ENCODE data around the gene CDK11A. TPM values are rescaled to one million over a fixed set of nuclear protein-coding genes. Genes with fewer than 3 reads are reported as not detected.
A peak's percentile ranks its signal among the peaks of the same experiment; 100 is the strongest.
"Not testable (repeated sequence)": the region's sequence is repeated elsewhere in the genome, so short reads cannot be mapped to it uniquely, and the experiment has no call there.

The CDK11A gene
- total and polyA plus RNA-seq, 2 donors (not counting 1 experiment from before 2014, with no cell fraction given): 2.8 to 14.2 TPM

GRCh38 chr1:1737675-1738590, 13.8 kb upstream of the CDK11A start:
- not testable (repeated sequence) for H3K36me3 ChIP-seq (ENCODE audit: control insufficient read depth, insufficient read depth, low read length); H3K9me3 ChIP-seq (ENCODE audit: control insufficient read depth, insufficient read depth, low read depth, low read length); H3K27me3 ChIP-seq (ENCODE audit: control insufficient read depth, insufficient read depth, low read length); H3K27ac ChIP-seq (ENCODE audit: insufficient read depth, low read length); H3K4me1 ChIP-seq (ENCODE audit: control insufficient read depth, extremely low read depth, insufficient read depth, low read length); H2AFZ ChIP-seq (ENCODE audit: low read length); H3K9ac ChIP-seq (ENCODE audit: insufficient read depth, low read length); DNase-seq (ENCODE audit: low read depth in 2 of 2); H4K20me1 ChIP-seq (ENCODE audit: control insufficient read depth, extremely low read depth, insufficient read depth, low read length); H3K79me2 ChIP-seq (ENCODE audit: control insufficient read depth, insufficient read depth, low read length); H3K4me3 ChIP-seq (replicated peaks in 1 of 4; ENCODE audit: control extremely low read depth in 1 of 4, insufficient read depth in 1 of 4, low read depth in 3 of 4, low read length in 4 of 4); H3K4me2 ChIP-seq (ENCODE audit: extremely low read depth, insufficient read depth, low read length)

GRCh38 chr1:1732381-1732780, 8.2 kb upstream of the CDK11A start:
- H3K9me3 ChIP-seq (ENCODE audit: control insufficient read depth, insufficient read depth, low read depth, low read length): no peaks in the 10 kb centered on the region
- TF ChIP-seq EZH2 (IDR thresholded peaks at IDR 0.05; ENCODE audit: low read length, missing control alignments) (no peak), CTCF (conservative IDR thresholded peaks at IDR 0.05 in 1 of 2, IDR thresholded peaks at IDR 0.05 in 1 of 2; ENCODE audit: low read depth in 1 of 2, low read length in 2 of 2) (no peak)
- no peak overlapping the region for H2AFZ ChIP-seq (ENCODE audit: low read length)

GRCh38 chr1:1730870-1731269, 6.7 kb upstream of the CDK11A start:
- no peaks in the 10 kb centered on the region for H3K9me3 ChIP-seq (ENCODE audit: control insufficient read depth, insufficient read depth, low read depth, low read length)
- H3K27ac ChIP-seq (ENCODE audit: insufficient read depth, low read length): no peak overlapping the region
- no peak overlapping the region for H3K9ac ChIP-seq (ENCODE audit: insufficient read depth, low read length)
- TF ChIP-seq CTCF (conservative IDR thresholded peaks at IDR 0.05 in 1 of 2, IDR thresholded peaks at IDR 0.05 in 1 of 2; ENCODE audit: low read depth in 1 of 2, low read length in 2 of 2) (no peak), EZH2 (IDR thresholded peaks at IDR 0.05; ENCODE audit: low read length, missing control alignments) (no peak)
- no peaks in the 10 kb centered on the region for H3K4me1 ChIP-seq (ENCODE audit: control insufficient read depth, extremely low read depth, insufficient read depth, low read length)
- no peaks in the 10 kb centered on the region for H3K27me3 ChIP-seq (ENCODE audit: control insufficient read depth, insufficient read depth, low read length)
- H4K20me1 ChIP-seq (ENCODE audit: control insufficient read depth, extremely low read depth, insufficient read depth, low read length): no peaks in the 10 kb centered on the region
- no peak for DNase-seq (ENCODE audit: low read depth in 2 of 2)
- no peak overlapping the region for H3K4me2 ChIP-seq (ENCODE audit: extremely low read depth, insufficient read depth, low read length)
- H3K79me2 ChIP-seq (ENCODE audit: control insufficient read depth, insufficient read depth, low read length): no peaks in the 10 kb centered on the region
- H2AFZ ChIP-seq (ENCODE audit: low read length): no peak overlapping the region
- H3K36me3 ChIP-seq (ENCODE audit: control insufficient read depth, insufficient read depth, low read length): peaks cover 1% of the 10 kb centered on the region
- no peak overlapping the region for H3K4me3 ChIP-seq (replicated peaks in 1 of 4; ENCODE audit: control extremely low read depth in 1 of 4, insufficient read depth in 1 of 4, low read depth in 3 of 4, low read length in 4 of 4)

More at GRCh38 chr1:1732381-1732780, 8.2 kb upstream of the CDK11A start:
- Histone ChIP-seq H3K4me3 (replicated peaks in 1 of 4; ENCODE audit: control extremely low read depth in 1 of 4, insufficient read depth in 1 of 4, low read depth in 3 of 4, low read length in 4 of 4) (no peak overlapping the region), H3K4me2 (ENCODE audit: extremely low read depth, insufficient read depth, low read length) (no peak overlapping the region), H3K36me3 (ENCODE audit: control insufficient read depth, insufficient read depth, low read length) (peaks cover 1% of the 10 kb centered on the region), H4K20me1 (ENCODE audit: control insufficient read depth, extremely low read depth, insufficient read depth, low read length) (no peaks in the 10 kb centered on the region), H3K9ac (ENCODE audit: insufficient read depth, low read length) (no peak overlapping the region), H3K79me2 (ENCODE audit: control insufficient read depth, insufficient read depth, low read length) (no peaks in the 10 kb centered on the region), H3K27ac (ENCODE audit: insufficient read depth, low read length) (no peak overlapping the region), H3K4me1 (ENCODE audit: control insufficient read depth, extremely low read depth, insufficient read depth, low read length) (no peaks in the 10 kb centered on the region), H3K27me3 (ENCODE audit: control insufficient read depth, insufficient read depth, low read length) (no peaks in the 10 kb centered on the region)
- no peak for DNase-seq (ENCODE audit: low read depth in 2 of 2)

- not testable (repeated sequence) for H4K20me1 ChIP-seq (ENCODE audit: control insufficient read depth, extremely low read depth, insufficient read depth, low read length); H2AFZ ChIP-seq (ENCODE audit: low read length); H3K79me2 ChIP-seq (ENCODE audit: control insufficient read depth, insufficient read depth, low read length); H3K4me1 ChIP-seq (ENCODE audit: control insufficient read depth, extremely low read depth, insufficient read depth, low read length); H3K4me3 ChIP-seq (replicated peaks in 1 of 4; ENCODE audit: control extremely low read depth in 1 of 4, insufficient read depth in 1 of 4, low read depth in 3 of 4, low read length in 4 of 4); H3K9ac ChIP-seq (ENCODE audit: insufficient read depth, low read length); H3K36me3 ChIP-seq (ENCODE audit: control insufficient read depth, insufficient read depth, low read length); H3K9me3 ChIP-seq (ENCODE audit: control insufficient read depth, insufficient read depth, low read depth, low read length); H3K4me2 ChIP-seq (ENCODE audit: extremely low read depth, insufficient read depth, low read length); H3K27me3 ChIP-seq (ENCODE audit: control insufficient read depth, insufficient read depth, low read length); H3K27ac ChIP-seq (ENCODE audit: insufficient read depth, low read length); DNase-seq (ENCODE audit: low read depth in 2 of 2)
Observed at GRCh38 chr1:1730230-1730629, 6.1 kb upstream of the CDK11A start.

DNA sequence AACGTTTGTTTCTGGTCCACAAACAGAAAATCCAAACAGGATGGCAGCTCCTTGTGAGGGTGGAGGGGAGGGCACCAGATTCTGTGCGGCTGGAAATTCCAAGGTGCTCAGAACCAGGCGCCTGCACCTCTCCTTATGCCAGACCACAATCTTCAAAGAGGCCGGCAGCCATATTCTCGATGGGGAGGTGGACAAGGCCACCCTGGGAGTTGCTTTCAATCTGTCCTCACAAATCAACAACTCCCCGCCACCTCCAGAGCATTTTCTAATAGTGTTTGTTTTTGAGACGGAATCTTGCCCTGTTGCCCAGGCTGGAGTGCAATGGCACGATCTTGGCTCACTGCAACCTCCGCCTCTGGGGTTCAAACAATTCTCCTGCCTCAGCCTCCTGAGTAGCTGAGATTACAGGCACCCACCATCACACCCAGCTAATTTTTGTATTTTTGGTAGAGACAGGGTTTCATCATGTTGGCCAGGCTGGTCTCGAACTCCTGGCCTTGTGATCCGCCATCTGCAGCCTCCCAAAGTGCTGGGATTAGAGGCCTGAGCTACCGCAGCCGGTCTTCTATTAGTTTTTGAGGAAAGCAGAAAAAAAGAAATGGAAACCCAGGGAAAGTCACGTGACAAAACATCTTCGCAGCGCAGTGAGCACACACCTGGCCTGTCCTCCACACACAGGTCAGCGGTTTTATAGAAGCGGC, 5.1 kb upstream of the CDK11A start:
- H3K9ac ChIP-seq (ENCODE audit: insufficient read depth, low read length); H4K20me1 ChIP-seq (ENCODE audit: control insufficient read depth, extremely low read depth, insufficient read depth, low read length); H3K9me3 ChIP-seq (ENCODE audit: control insufficient read depth, insufficient read depth, low read depth, low read length); H3K4me1 ChIP-seq (ENCODE audit: control insufficient read depth, extremely low read depth, insufficient read depth, low read length); H3K27me3 ChIP-seq (ENCODE audit: control insufficient read depth, insufficient read depth, low read length); H3K4me3 ChIP-seq (replicated peaks in 1 of 4; ENCODE audit: control extremely low read depth in 1 of 4, insufficient read depth in 1 of 4, low read depth in 3 of 4, low read length in 4 of 4); H3K79me2 ChIP-seq (ENCODE audit: control insufficient read depth, insufficient read depth, low read length); H3K4me2 ChIP-seq (ENCODE audit: extremely low read depth, insufficient read depth, low read length); DNase-seq (ENCODE audit: low read depth in 2 of 2); H2AFZ ChIP-seq (ENCODE audit: low read length); H3K36me3 ChIP-seq (ENCODE audit: control insufficient read depth, insufficient read depth, low read length): not testable (repeated sequence)
- H3K27ac ChIP-seq (ENCODE audit: insufficient read depth, low read length): peak overlapping the region; percentile 72

Data from fibroblast of lung (primary cell).